ENCODE data around the gene TOM1L2. TPM values are rescaled to one million over a fixed set of nuclear protein-coding genes. Genes with fewer than 3 reads are reported as not detected.

TOM1L2 gene
- total RNA-seq, 1 experiment from 2014 or later = 35.5 TPM

- no peaks in the 10 kb centered on the region for H3K27me3 ChIP-seq (replicated peaks; ENCODE audit: control insufficient read depth, insufficient read depth, low read length)
- H3K4me1 ChIP-seq = no peaks in the 10 kb centered on the region
- no peaks in the 10 kb centered on the region for H3K36me3 ChIP-seq (ENCODE audit: control insufficient read depth, insufficient read depth, low read length)
- TF ChIP-seq CTCF (IDR thresholded peaks at IDR 0.05; ENCODE audit: insufficient read depth in 1 of 2, low read depth in 1 of 2, low read length in 1 of 2, severe bottlenecking in 1 of 2, unreplicated experiment in 1 of 2) = no peak
- Mint-ChIP-seq H3K27me3 (ENCODE audit: insufficient read depth, unreplicated experiment) (no peaks in the 10 kb centered on the region), H3K27ac (ENCODE audit: unreplicated experiment) (no peak overlapping the region), H3K4me3 (ENCODE audit: unreplicated experiment) (no peak overlapping the region), H3K9me3 (ENCODE audit: unreplicated experiment) (no peaks in the 10 kb centered on the region), H3K36me3 (ENCODE audit: insufficient read depth, unreplicated experiment) (peaks cover 8% of the 10 kb centered on the region), H3K4me1 (ENCODE audit: low read depth, unreplicated experiment) (no peaks in the 10 kb centered on the region)
- intact Hi-C loops (cut with micrococcal nuclease; ENCODE audit: unreplicated experiment) = no loop called here
- CTCF ChIA-PET = no interaction called here
- BruUV-seq (replicated peaks) = no TSS peak
- H3K4me3 ChIP-seq (ENCODE audit: low read depth, low read length) = no peak overlapping the region
- DNase-seq = no peak
- POLR2A ChIA-PET = no interaction called here
- H3K9me3 ChIP-seq = no peaks in the 10 kb centered on the region
Observed at GRCh38 chr17:18011286-18011685, 39.1 kb upstream of the TOM1L2 start.

DNA sequence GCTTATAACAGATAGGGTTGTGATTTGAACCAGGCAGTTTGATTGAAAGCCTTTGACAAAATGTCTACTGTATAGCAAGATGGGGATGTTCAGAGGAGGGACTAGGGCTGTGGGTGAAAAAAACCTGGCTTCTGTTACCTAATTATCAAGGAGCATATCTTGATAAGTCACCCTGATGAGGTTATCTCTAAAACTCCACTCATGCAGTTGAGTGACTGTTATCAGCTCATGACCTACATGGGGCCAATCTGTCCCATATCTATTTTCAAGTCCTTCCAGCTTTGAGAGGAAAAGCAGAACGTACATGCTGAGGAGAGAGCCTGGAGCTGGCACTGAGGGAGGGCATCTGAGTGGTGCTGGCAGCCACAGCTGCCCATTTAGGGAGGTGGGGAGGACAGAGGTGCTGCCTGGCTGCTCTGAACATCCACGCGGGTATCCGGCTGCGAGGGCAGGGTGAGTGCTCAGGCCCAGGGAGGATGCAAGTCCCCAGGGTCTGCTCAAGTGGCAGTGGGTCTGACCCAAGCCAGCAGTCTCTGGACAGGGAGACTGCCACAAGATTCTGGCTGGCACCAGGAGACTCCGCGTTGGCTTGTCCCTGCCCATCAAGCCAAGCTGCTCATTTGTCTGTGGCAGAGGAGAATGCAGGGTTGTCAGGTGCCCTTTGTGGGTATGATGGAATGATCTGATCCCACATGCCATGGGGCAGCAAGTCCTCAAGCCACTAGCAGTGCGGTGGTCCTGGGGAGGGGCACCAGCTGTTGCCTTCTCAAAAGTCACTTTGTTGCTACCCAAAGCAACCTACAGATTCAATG, 37.6 kb upstream of the TOM1L2 start:
- no peak for DNase-seq
- no peak for TF ChIP-seq CTCF (IDR thresholded peaks at IDR 0.05; ENCODE audit: insufficient read depth in 1 of 2, low read depth in 1 of 2, low read length in 1 of 2, severe bottlenecking in 1 of 2, unreplicated experiment in 1 of 2)
- no TSS peak for BruUV-seq (replicated peaks)
- CTCF ChIA-PET = no interaction called here
- Histone ChIP-seq H3K9me3 (no peaks in the 10 kb centered on the region), H3K4me1 (no peaks in the 10 kb centered on the region), H3K36me3 (ENCODE audit: control insufficient read depth, insufficient read depth, low read length) (no peaks in the 10 kb centered on the region), H3K4me3 (ENCODE audit: low read depth, low read length) (no peak overlapping the region), H3K27me3 (replicated peaks; ENCODE audit: control insufficient read depth, insufficient read depth, low read length) (no peaks in the 10 kb centered on the region)
- intact Hi-C loops (cut with micrococcal nuclease; ENCODE audit: unreplicated experiment) = no loop called here
- Mint-ChIP-seq H3K36me3 (ENCODE audit: insufficient read depth, unreplicated experiment) (peaks cover 4% of the 10 kb centered on the region), H3K4me1 (ENCODE audit: low read depth, unreplicated experiment) (no peaks in the 10 kb centered on the region), H3K9me3 (ENCODE audit: unreplicated experiment) (no peaks in the 10 kb centered on the region), H3K4me3 (ENCODE audit: unreplicated experiment) (no peak overlapping the region), H3K27ac (ENCODE audit: unreplicated experiment) (no peak overlapping the region), H3K27me3 (ENCODE audit: insufficient read depth, unreplicated experiment) (no peaks in the 10 kb centered on the region)
- POLR2A ChIA-PET = no interaction called here

DNA sequence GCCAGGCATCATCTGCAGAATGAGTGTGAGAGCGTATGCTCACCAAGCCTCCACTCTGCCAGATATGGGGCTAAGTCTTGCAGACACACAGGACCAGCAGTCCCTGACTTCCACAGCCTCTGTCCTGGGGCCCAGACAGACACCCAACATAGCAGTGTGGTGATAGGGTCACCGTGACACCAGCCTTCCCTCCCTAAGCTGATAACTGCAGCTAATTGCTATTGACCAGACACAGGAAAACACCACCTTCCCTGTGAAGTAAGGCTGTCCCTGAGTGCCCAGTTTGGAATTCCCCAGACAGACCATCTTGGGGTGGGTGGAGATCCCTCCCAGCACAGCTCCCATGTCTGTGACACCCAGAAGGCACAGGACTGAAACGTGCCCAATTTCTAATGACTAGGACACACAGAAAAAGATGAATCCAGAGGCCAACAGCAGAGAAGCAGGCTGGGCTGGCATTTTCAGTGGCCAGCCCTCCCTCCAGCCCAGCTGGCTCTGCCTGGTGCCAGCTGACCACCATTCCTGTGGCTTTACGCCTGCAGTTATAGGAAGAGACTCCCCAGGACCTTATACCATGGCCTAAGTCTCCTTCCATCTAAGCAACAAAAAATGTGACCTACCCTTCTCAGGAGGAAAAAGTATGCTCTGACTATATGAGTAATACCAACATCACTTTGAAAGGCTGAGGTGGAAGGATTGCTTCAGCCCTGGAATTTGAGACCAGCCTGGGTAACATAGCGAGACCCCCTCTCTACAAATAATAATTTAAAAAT, 36.5 kb upstream of the TOM1L2 start:
- no peak overlapping the region for H3K4me3 ChIP-seq (ENCODE audit: low read depth, low read length)
- Mint-ChIP-seq H3K36me3 (ENCODE audit: insufficient read depth, unreplicated experiment) (no peaks in the 10 kb centered on the region), H3K9me3 (ENCODE audit: unreplicated experiment) (no peaks in the 10 kb centered on the region), H3K4me3 (ENCODE audit: unreplicated experiment) (no peak overlapping the region), H3K27ac (ENCODE audit: unreplicated experiment) (no peak overlapping the region), H3K4me1 (ENCODE audit: low read depth, unreplicated experiment) (no peaks in the 10 kb centered on the region), H3K27me3 (ENCODE audit: insufficient read depth, unreplicated experiment) (no peaks in the 10 kb centered on the region)
- no peak for TF ChIP-seq CTCF (IDR thresholded peaks at IDR 0.05; ENCODE audit: insufficient read depth in 1 of 2, low read depth in 1 of 2, low read length in 1 of 2, severe bottlenecking in 1 of 2, unreplicated experiment in 1 of 2)
- intact Hi-C loops (cut with micrococcal nuclease; ENCODE audit: unreplicated experiment) = no loop called here
- ChIA-PET CTCF (interaction anchor here (0.6 kb wide), 1 partner anchor 121 kb away, joined by 3 read pairs; no protein-coding TSS in a partner anchor), POLR2A (no interaction called here)
- no peaks in the 10 kb centered on the region for H3K4me1 ChIP-seq
- H3K36me3 ChIP-seq (ENCODE audit: control insufficient read depth, insufficient read depth, low read length) = no peaks in the 10 kb centered on the region
- H3K9me3 ChIP-seq = no peaks in the 10 kb centered on the region
- DNase-seq = no peak
- BruUV-seq (replicated peaks) = no TSS peak
- H3K27me3 ChIP-seq (replicated peaks; ENCODE audit: control insufficient read depth, insufficient read depth, low read length) = no peaks in the 10 kb centered on the region
